ENCODE measurements around the gene DNLZ. TPM values are rescaled to one million over a fixed set of nuclear protein-coding genes. Genes with fewer than 3 reads are reported as not detected.
A peak's percentile ranks its signal among the peaks of the same experiment; 100 is the strongest.

The DNLZ gene
- total RNA-seq = 10 to 100 TPM; 24.1 to 31.3 TPM

DNA sequence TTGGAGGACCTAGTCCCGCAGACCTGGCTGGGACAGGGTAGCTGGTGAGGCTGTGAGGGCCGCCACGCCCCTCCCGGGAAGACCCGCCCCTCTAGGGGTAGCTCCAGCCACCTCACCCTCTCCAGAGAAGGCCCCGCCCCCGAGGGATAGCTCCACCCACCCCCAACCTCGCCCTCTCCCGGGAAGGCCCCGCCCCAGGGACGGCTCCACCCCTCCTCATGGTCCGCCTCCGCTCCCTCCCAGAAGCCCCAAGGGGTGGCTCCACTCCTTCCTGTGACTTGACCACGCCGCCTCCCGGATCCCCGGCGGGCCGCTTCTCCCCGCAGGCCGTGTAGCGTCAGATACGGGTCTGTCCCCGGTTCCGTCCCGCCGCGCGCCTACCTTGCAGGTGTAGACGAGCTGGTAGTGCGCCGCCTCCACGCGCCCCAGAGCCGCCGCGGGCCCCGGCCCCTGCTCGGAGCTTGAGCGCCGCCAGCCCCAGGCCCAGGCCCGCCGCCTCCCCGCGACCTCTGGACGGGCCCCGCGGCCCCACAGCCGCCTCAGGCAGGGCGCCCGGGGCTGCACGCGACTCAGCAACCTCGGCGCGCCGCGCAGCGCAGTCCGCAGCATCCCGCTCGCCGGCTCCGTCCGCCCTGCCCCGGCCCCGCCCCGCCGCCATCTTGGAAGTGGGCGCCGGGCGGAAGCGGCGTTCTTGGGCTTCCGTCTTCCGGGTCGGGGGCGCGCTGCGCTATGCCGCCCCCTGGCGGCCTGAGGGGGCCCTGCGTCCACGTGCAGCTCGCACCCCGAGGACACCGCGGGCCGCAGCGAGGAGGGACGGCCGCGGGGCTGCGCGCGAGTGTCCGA is at the start of gene DNLZ:
Gene DNLZ, minus strand, starts transcription at position 639 of the 843 bp plus-strand sequence. Its CDS starts 30 bp downstream, at position 609.
- intact Hi-C loops (cut with DNase I) = no loop called here
- DNase-seq (peak; percentile 97 to 98 (median 98)), ATAC-seq (peak; percentile 95)

GRCh38 chr9:136412962-136413361 is 49.4 kb upstream of the DNLZ start:
- H3K4me1 ChIP-seq = peaks cover 27% of the 10 kb centered on the region

More for the DNA sequence above, at the start of gene DNLZ:
- Histone ChIP-seq H3K4me1 (peaks cover 22% of the 10 kb centered on the region), H3K27me3 (no peaks in the 10 kb centered on the region), H3K27ac (peak within 1 kb of the TSS; percentile 76 to 95 (median 95)), H3K36me3 (replicated peaks in 1 of 2; ENCODE audit: insufficient read depth in 1 of 2, low read depth in 2 of 2) (no peaks in the 10 kb centered on the region), H3K4me3 (peak within 1 kb of the TSS; percentile 9 to 60), H3K9me3 (no peaks in the 10 kb centered on the region)
- WGBS, 2 donors = 2% methylated on average over 52 of the region's 97 CpGs; no CpG with 5 or more reads in 1 of the 2 donors
- peak; percentile 85 to 92 (median 90) for TF ChIP-seq POLR2A (IDR thresholded peaks at IDR 0.05)
- TF ChIP-seq, protein P1, sequence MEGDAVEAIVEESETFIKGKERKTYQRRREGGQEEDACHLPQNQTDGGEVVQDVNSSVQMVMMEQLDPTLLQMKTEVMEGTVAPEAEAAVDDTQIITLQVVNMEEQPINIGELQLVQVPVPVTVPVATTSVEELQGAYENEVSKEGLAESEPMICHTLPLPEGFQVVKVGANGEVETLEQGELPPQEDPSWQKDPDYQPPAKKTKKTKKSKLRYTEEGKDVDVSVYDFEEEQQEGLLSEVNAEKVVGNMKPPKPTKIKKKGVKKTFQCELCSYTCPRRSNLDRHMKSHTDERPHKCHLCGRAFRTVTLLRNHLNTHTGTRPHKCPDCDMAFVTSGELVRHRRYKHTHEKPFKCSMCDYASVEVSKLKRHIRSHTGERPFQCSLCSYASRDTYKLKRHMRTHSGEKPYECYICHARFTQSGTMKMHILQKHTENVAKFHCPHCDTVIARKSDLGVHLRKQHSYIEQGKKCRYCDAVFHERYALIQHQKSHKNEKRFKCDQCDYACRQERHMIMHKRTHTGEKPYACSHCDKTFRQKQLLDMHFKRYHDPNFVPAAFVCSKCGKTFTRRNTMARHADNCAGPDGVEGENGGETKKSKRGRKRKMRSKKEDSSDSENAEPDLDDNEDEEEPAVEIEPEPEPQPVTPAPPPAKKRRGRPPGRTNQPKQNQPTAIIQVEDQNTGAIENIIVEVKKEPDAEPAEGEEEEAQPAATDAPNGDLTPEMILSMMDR (IDR thresholded peaks at IDR 0.05) = peak; percentile 90 to 100 (median 99)

GRCh38 chr9:136411378-136411777 is 47.8 kb upstream of the DNLZ start:
- Histone ChIP-seq H3K4me1 (peaks cover 27% of the 10 kb centered on the region), H3K9me3 (no peaks in the 10 kb centered on the region), H3K4me3 (peak overlapping the region in 1 of 2 donors; percentile 51), H3K36me3 (replicated peaks in 1 of 2; ENCODE audit: insufficient read depth in 1 of 2, low read depth in 2 of 2) (peaks cover 0 to 22% of the 10 kb centered on the region in 2 donors), H3K27me3 (no peaks in the 10 kb centered on the region), H3K27ac (no peak overlapping the region)
- intact Hi-C loops (cut with DNase I) = no loop called here
- no peak for ATAC-seq
- no peak for DNase-seq
- TF ChIP-seq, protein P1 (IDR thresholded peaks at IDR 0.05) = no peak
- TF ChIP-seq POLR2A (IDR thresholded peaks at IDR 0.05) = no peak
- WGBS, 2 donors = 23 to 25% methylated on average over 4 of the region's 4 CpGs

More at GRCh38 chr9:136412962-136413361, 49.4 kb upstream of the DNLZ start:
- ATAC-seq (no peak), DNase-seq (no peak)
- intact Hi-C loops (cut with DNase I) = no loop called here
- H3K27ac ChIP-seq = no peak overlapping the region
- H3K9me3 ChIP-seq = no peaks in the 10 kb centered on the region
- peaks cover 6 to 29% of the 10 kb centered on the region in 2 donors for H3K36me3 ChIP-seq (replicated peaks in 1 of 2; ENCODE audit: insufficient read depth in 1 of 2, low read depth in 2 of 2)
- H3K27me3 ChIP-seq = no peaks in the 10 kb centered on the region
- TF ChIP-seq POLR2A (IDR thresholded peaks at IDR 0.05) = no peak
- TF ChIP-seq, protein P1 (IDR thresholded peaks at IDR 0.05) = no peak
- no peak overlapping the region for H3K4me3 ChIP-seq
- WGBS, 2 donors = 69 to 81% methylated on average over 9 of the region's 9 CpGs

- peaks cover 27% of the 10 kb centered on the region for H3K4me1 ChIP-seq
- no peaks in the 10 kb centered on the region for H3K27me3 ChIP-seq
- peak within 1 kb of the TSS; percentile 59 to 82 (median 76) for H3K27ac ChIP-seq
- peak; percentile 59 to 91 (median 83) for TF ChIP-seq POLR2A (IDR thresholded peaks at IDR 0.05)
- TF ChIP-seq, protein P1 (IDR thresholded peaks at IDR 0.05) = peak in 1 of 7 experiments; percentile 3
- 0 to 1% methylated on average over 24 to 60 of the region's 83 CpGs for WGBS, 2 donors
- DNase-seq (peak; percentile 91 to 94 (median 93)), ATAC-seq (peak; percentile 93)
- H3K36me3 ChIP-seq (replicated peaks in 1 of 2; ENCODE audit: insufficient read depth in 1 of 2, low read depth in 2 of 2) = peaks cover 0 to 18% of the 10 kb centered on the region in 2 donors
- H3K9me3 ChIP-seq = no peaks in the 10 kb centered on the region
- H3K4me3 ChIP-seq = peak within 1 kb of the TSS; percentile 52 to 87
- intact Hi-C loops (cut with DNase I) = no loop called here
Observed at GRCh38 chr9:136410500-136411287, 47.1 kb upstream of the DNLZ start, which contains the start of the genes ENTR1 and PMPCA. Gene ENTR1, minus strand, starts transcription at chr9:136410614. Its CDS starts 217 bp downstream, at chr9:136410397. Gene PMPCA, plus strand, starts transcription at chr9:136410658. Its CDS starts 11 bp downstream, at chr9:136410669.
